GM12891 (cell line): ENCODE measurements around the gene CDH24.

Source experiments
- POLR2A ChIP-seq: IDR thresholded peaks from 2 replicates; pipeline ENCODE4 v1.6.1; 2011; ENCODE audit warnings: low read depth, low read length, control low read depth
- POLR2AphosphoS5 ChIP-seq: IDR thresholded peaks from 2 replicates; pipeline ENCODE4 v1.6.1; 2011; ENCODE audit warnings: low read depth, low read length, control low read depth
- TAF1 ChIP-seq: IDR thresholded peaks from 2 replicates; pipeline ENCODE4 v1.6.1; 2011; ENCODE audit warnings: low read depth, low read length, control low read depth

DNA sequence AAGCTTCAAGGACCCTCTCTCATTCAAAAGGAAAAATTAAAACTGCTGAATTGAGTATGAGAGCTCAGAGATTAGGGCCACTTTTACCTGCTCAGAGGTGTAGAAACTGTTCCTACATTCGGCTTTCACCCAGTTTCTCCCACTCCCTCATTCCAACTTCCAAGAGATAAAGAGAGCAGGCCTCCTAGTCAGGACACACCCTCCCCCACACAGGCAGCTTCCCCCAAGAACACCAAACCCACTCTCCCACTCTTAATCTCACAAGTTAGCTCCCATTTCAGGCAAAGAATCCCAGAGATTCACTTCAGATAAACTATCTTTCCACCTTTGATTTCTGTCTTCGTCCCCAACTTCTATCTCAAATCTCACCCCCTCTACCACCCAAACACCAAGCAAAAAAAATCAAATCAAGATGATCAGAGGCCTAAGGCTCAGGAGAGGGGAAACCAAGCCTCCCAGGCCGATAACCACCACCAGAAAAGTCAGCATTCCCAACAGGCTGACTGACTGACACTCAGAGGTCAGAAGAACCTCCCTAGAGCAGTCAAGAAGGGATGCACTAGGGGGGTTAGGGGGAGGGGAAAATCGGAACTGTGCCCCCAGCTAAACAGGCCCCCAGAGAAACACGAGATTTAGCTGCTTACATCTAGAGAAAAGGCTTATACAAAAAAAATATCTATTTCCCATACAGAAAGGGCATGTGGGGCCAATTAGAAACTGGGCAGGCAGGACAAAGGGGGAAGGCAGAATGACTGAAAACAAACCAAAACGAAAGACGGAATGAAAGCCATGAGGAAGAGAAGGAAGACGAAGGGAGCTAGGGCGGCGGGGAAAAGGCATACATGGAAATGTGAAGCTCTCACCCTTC is 13.2 kb upstream of the CDH24 start:
- no peak for TF ChIP-seq TAF1
- no peak for TF ChIP-seq POLR2AphosphoS5
- TF ChIP-seq POLR2A = no peak
